ENCODE measurements around the gene GXYLT1. TPM values are rescaled to one million over a fixed set of nuclear protein-coding genes. Genes with fewer than 3 reads are reported as not detected.

Gene GXYLT1
- total and polyA plus RNA-seq, 2 of the 13 experiments (the other 11 are each of a cell fraction or from before 2014, with no cell fraction given): 7.8 to 17.0 TPM

- Histone ChIP-seq H3K27ac (ENCODE audit: extremely low read length, insufficient read depth, low read length) (no peak overlapping the region), H3K9me3 (ENCODE audit: low read length) (no peaks in the 10 kb centered on the region), H3K79me2 (ENCODE audit: insufficient read depth, low read length) (peaks cover 72% of the 10 kb centered on the region), H3K4me1 (ENCODE audit: insufficient read depth, low read length) (peaks cover 10% of the 10 kb centered on the region), H3K4me2 (ENCODE audit: low read depth, low read length) (no peak overlapping the region), H3K9ac (ENCODE audit: insufficient read depth, low read depth, low read length) (no peak overlapping the region), H2AFZ (ENCODE audit: low read length) (no peak overlapping the region), H4K20me1 (ENCODE audit: insufficient read depth, low read length) (0 out of 2 replicates have a peak, but pooled peaks cover under 1% of the 10 kb centered on the region), H3K36me3 (replicated peaks in 1 of 2; ENCODE audit: control insufficient read depth in 1 of 2, insufficient read depth in 2 of 2, low read length in 2 of 2) (no peaks in the 10 kb centered on the region), H3K27me3 (ENCODE audit: control insufficient read depth in 1 of 2, insufficient read depth in 2 of 2, low read length in 2 of 2) (no peaks in the 10 kb centered on the region), H3K4me3 (replicated peaks in 1 of 3; ENCODE audit: insufficient read depth in 1 of 3, low read depth in 2 of 3, low read length in 3 of 3) (no peak overlapping the region)
- intact Hi-C loops (cut with micrococcal nuclease; ENCODE audit: unreplicated experiment) (no loop called here), in situ Hi-C loops (cut with HindIII; ENCODE audit: extremely low pct_ligation_motif_present, low pct_unique_long_range_greater_than_20kb) (no loop called here)
- CTCF ChIA-PET (ENCODE audit: low intra/inter-chr PET ratio, low total read pairs): no interaction called here
- BruUV-seq (replicated peaks): no TSS peak
- ATAC-seq (no peak), DNase-seq (ENCODE audit: low spot score) (no peak), FAIRE-seq (no peak)
- POLR2A ChIA-PET: no interaction called here
- WGBS (ENCODE audit: low lambda C conversion rate): 92% methylated on average over 3 of the region's 3 CpGs
- no peak for TF ChIP-seq ZNF382 (CRISPR knock-in tag; IDR thresholded peaks at IDR 0.05; ENCODE audit: borderline replicate concordance)
- TF ChIP-seq ZC3H13 (CRISPR knock-in tag; IDR thresholded peaks at IDR 0.05): no peak
- TF ChIP-seq CREM (IDR thresholded peaks at IDR 0.05): no peak
- TF ChIP-seq CREM (CRISPR knock-in tag; IDR thresholded peaks at IDR 0.05): no peak
- no peak for TF ChIP-seq THAP7 (CRISPR knock-in tag; IDR thresholded peaks at IDR 0.05)
- TF ChIP-seq ZNF235 (CRISPR knock-in tag; IDR thresholded peaks at IDR 0.05; ENCODE audit: borderline replicate concordance): no peak
- TF ChIP-seq MLXIP (CRISPR knock-in tag; IDR thresholded peaks at IDR 0.05; ENCODE audit: borderline replicate concordance): no peak
- TF ChIP-seq SPEN (CRISPR knock-in tag; IDR thresholded peaks at IDR 0.05; ENCODE audit: low read depth): no peak
- TF ChIP-seq MATR3 (CRISPR knock-in tag; IDR thresholded peaks at IDR 0.05): no peak
- no peak for TF ChIP-seq ATF1 (CRISPR knock-in tag; IDR thresholded peaks at IDR 0.05)
Observed at GRCh38 chr12:42135259-42135814, 9.3 kb downstream of the GXYLT1 start.

Measured in HepG2 (cell line).